DMS53 (cell line): ENCODE measurements around the gene MICU1.
"Not testable (repeated sequence)": the region's sequence is repeated elsewhere in the genome, so short reads cannot be mapped to it uniquely, and the experiment has no call there.

Source experiments
- DNase-seq: peaks from one replicate; lab custom pipeline; 2025; lab: John Stamatoyannopoulos, UW

MICU1 gene

GRCh38 chr10:72328045-72328828, 297.6 kb downstream of the MICU1 start:
- peak; percentile 81 for DNase-seq

- not testable (repeated sequence) for DNase-seq
Measured at GRCh38 chr10:72326665-72327603, 298.9 kb downstream of the MICU1 start.

- peak; percentile 98 for DNase-seq
Measured at GRCh38 chr10:72325243-72326175, 300.4 kb downstream of the MICU1 start.

GRCh38 chr10:72323771-72324191, 302.1 kb downstream of the MICU1 start:
- no peak for DNase-seq

GRCh38 chr10:72323108-72323749, 302.6 kb downstream of the MICU1 start:
- no peak for DNase-seq

GRCh38 chr10:72322280-72323058, 303.4 kb downstream of the MICU1 start:
- peak; percentile 56 for DNase-seq

GRCh38 chr10:72322030-72322279, 303.9 kb downstream of the MICU1 start:
- DNase-seq: no peak

GRCh38 chr10:72321248-72322029, 304.4 kb downstream of the MICU1 start:
- peak; percentile 53 for DNase-seq

- DNase-seq: peak; percentile 99
Measured at GRCh38 chr10:72320676-72321247, 305.1 kb downstream of the MICU1 start.

GRCh38 chr10:72319416-72320254, 306.2 kb downstream of the MICU1 start:
- peak; percentile 94 for DNase-seq

- peak; percentile 51 for DNase-seq
Measured at GRCh38 chr10:72318418-72319262, 307.2 kb downstream of the MICU1 start.
